PC-9 (cell line): ENCODE data around the gene CBFA2T3. TPM values are rescaled to one million over a fixed set of nuclear protein-coding genes. Genes with fewer than 3 reads are reported as not detected.

Experiments used
- BruUV-seq: library from RNA; stranded (reverse); fragments of 400-500 nt; replicated peaks from 2 replicates; lab custom pipeline; 2021; lab: Mats Ljungman, UMichigan
- CTCF ChIA-PET: fragments of 300-600 bp; sonication (Branson Sonifier 250); formaldehyde crosslinking; loops from one replicate; lab custom pipeline; 2022; ENCODE audit warnings: antibody characterized with exemption; lab: Charles Lee
- POLR2A ChIA-PET: fragments of 300-600 bp; sonication (Branson Sonifier 250); formaldehyde crosslinking; loops from one replicate; lab custom pipeline; 2022; ENCODE audit warnings: antibody characterized with exemption; ENCODE audit not compliant: unreplicated experiment; lab: Charles Lee
- DNase-seq, 2 experiments: peaks; one replicate each; pipeline versions ENCODE4 v3.0.0 to v3.0.0-alpha.2; 2015 to 2022; ENCODE audit warnings: mixed read lengths in 1 of 2
- H2AFZ ChIP-seq: fragments of 200-600 bp; sonication (generic); 2 replicates; pipeline ENCODE4 v1.8.1; 2017; ENCODE audit warnings: antibody characterized with exemption
- H3F3A ChIP-seq: fragments of 200-600 bp; sonication (generic); 2 replicates; pipeline ENCODE4 v1.8.1; 2017; ENCODE audit warnings: antibody characterized with exemption, mild to moderate bottlenecking, low read depth; ENCODE audit not compliant: insufficient read depth
- H3K27ac ChIP-seq: fragments of 200-600 bp; sonication (generic); 2 replicates; pipeline ENCODE4 v1.6.1; 2016; ENCODE audit warnings: mixed run types
- H3K27me3 ChIP-seq: fragments of 200-600 bp; sonication (generic); 2 replicates; pipeline ENCODE4 v1.6.1; 2016; ENCODE audit warnings: low read depth, mixed run types; ENCODE audit not compliant: insufficient read depth
- H3K36me3 ChIP-seq: fragments of 200-600 bp; sonication (generic); 2 replicates; pipeline ENCODE4 v1.6.1; 2016; ENCODE audit warnings: low read depth, mixed run types
- H3K4me1 ChIP-seq: fragments of 200-600 bp; sonication (generic); replicated peaks from 2 replicates; pipeline ENCODE4 v1.6.1; 2016; ENCODE audit warnings: mixed run types; ENCODE audit not compliant: insufficient read depth
- H3K4me2 ChIP-seq: fragments of 200-600 bp; sonication (generic); 2 replicates; pipeline ENCODE4 v1.6.1; 2017; ENCODE audit warnings: mixed run types
- H3K4me3 ChIP-seq: fragments of 200-600 bp; sonication (generic); 2 replicates; pipeline ENCODE4 v1.6.1; 2016; ENCODE audit warnings: mixed run types
- H3K79me2 ChIP-seq: fragments of 200-600 bp; sonication (generic); 2 replicates; pipeline ENCODE4 v1.6.1; 2017; ENCODE audit warnings: low read depth, mixed run types
- H3K9me2 ChIP-seq: fragments of 200-600 bp; sonication (generic); 2 replicates; pipeline ENCODE4 v1.8.1; 2017; ENCODE audit warnings: mild to moderate bottlenecking; ENCODE audit not compliant: insufficient read depth
- H3K9me3 ChIP-seq: fragments of 200-600 bp; sonication (generic); 2 replicates; pipeline ENCODE4 v1.8.1; 2016; ENCODE audit warnings: low read depth; ENCODE audit not compliant: insufficient read depth
- H4K20me1 ChIP-seq: fragments of 200-600 bp; sonication (generic); 2 replicates; pipeline ENCODE4 v1.8.1; 2017; ENCODE audit not compliant: insufficient read depth
- CTCF ChIP-seq: fragments of 200-600 bp; sonication (generic); conservative IDR thresholded peaks from 2 replicates; pipeline ENCODE4 v1.6.1; 2017; ENCODE audit warnings: mixed run types, antibody characterized with exemption, mild to moderate bottlenecking, moderate library complexity
- EZH2 ChIP-seq: fragments of 200-600 bp; sonication (generic); IDR thresholded peaks from 2 replicates; pipeline ENCODE4 v1.8.0; 2017; ENCODE audit warnings: antibody characterized with exemption, low read depth
- intact Hi-C: fragments of 100-400 bp; cut with micrococcal nuclease; formaldehyde crosslinking; loops from one replicate; pipeline ENCODE4 v1.10.0; 2022; ENCODE audit not compliant: unreplicated experiment
- total RNA-seq: library from RNA; stranded (reverse); gene quantifications from 2 replicates; pipeline ENCODE4 v1.2.3, GENCODE V29; 2021

CBFA2T3 gene
- total RNA-seq, 1 experiment from 2014 or later, result 1.0 TPM

GRCh38 chr16:88910284-88911135 lies 66.5 kb downstream of the CBFA2T3 start:
- H3K4me2 ChIP-seq, result no peak overlapping the region
- peaks cover 3% of the 10 kb centered on the region; the same call in 1 of the 2 replicates for H3K27me3 ChIP-seq
- ChIA-PET CTCF (no interaction called here), POLR2A (no interaction called here)
- TF ChIP-seq EZH2 (no peak), CTCF (no peak)
- no peak for DNase-seq
- H3F3A ChIP-seq, result no peaks in the 10 kb centered on the region
- H3K4me3 ChIP-seq, result no peak overlapping the region
- H3K9me3 ChIP-seq, result no peaks in the 10 kb centered on the region
- H3K79me2 ChIP-seq, result no peaks in the 10 kb centered on the region
- H3K9me2 ChIP-seq, result no peaks in the 10 kb centered on the region
- intact Hi-C loops, result no loop called here
- no TSS peak for BruUV-seq
- H2AFZ ChIP-seq, result no peak overlapping the region
- H3K36me3 ChIP-seq, result no peaks in the 10 kb centered on the region
- H3K27ac ChIP-seq, result no peak overlapping the region
- 0 out of 2 replicates have a peak, but pooled peaks cover 5% of the 10 kb centered on the region for H3K4me1 ChIP-seq
- H4K20me1 ChIP-seq, result no peaks in the 10 kb centered on the region

DNA sequence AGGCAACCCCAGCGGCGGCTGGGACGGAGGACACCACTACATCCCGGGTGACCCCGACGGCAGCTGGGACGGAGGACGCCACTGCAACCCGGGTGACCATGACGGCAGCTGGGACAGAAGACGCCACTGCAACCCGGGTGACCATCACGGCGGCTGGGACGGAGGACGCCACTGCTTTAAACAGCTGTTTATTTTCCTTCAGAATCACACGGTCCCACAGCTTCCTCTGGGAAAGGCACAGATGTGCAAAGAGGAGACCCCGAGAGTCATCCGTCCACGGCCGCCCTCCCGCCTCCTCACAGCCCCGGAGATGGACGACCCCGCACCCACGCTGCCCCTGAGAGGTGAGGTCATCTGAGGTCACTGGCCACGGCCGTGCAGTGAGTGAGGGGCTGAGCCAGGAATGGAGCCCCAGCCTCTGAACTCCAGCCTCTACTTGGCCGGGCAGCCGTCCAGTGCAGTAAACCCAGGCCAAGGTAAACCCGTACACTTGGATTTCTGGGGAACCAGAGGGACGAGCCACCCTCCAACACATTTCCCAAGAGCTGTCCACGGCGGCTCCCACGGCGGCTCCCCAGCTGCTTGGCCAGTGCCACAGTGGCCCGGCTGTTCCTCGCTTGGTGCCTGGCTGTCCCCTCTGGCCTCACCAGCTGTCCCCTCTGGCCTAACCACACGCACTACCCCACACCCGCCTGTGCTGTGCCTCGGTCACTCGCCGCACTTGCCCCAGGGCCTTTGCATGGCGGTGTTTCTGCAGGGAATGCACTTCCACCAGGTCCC lies 67.4 kb downstream of the CBFA2T3 start:
- 0 out of 2 replicates have a peak, but pooled peaks cover 5% of the 10 kb centered on the region for H3K4me1 ChIP-seq
- ChIA-PET CTCF (no interaction called here), POLR2A (no interaction called here)
- no peaks in the 10 kb centered on the region for H3K9me2 ChIP-seq
- H3K4me2 ChIP-seq, result no peak overlapping the region
- TF ChIP-seq EZH2, result no peak
- no peak for TF ChIP-seq CTCF
- peaks cover 3% of the 10 kb centered on the region; the same call in 1 of the 2 replicates for H3K27me3 ChIP-seq
- H4K20me1 ChIP-seq, result no peaks in the 10 kb centered on the region
- DNase-seq, result no peak
- no peaks in the 10 kb centered on the region for H3K9me3 ChIP-seq
- BruUV-seq, result no TSS peak
- no peak overlapping the region for H3K4me3 ChIP-seq
- intact Hi-C loops, result no loop called here
- H3K36me3 ChIP-seq, result no peaks in the 10 kb centered on the region
- H3K79me2 ChIP-seq, result no peaks in the 10 kb centered on the region
- H3K27ac ChIP-seq, result no peak overlapping the region
- no peak overlapping the region for H2AFZ ChIP-seq
- no peaks in the 10 kb centered on the region for H3F3A ChIP-seq

DNA sequence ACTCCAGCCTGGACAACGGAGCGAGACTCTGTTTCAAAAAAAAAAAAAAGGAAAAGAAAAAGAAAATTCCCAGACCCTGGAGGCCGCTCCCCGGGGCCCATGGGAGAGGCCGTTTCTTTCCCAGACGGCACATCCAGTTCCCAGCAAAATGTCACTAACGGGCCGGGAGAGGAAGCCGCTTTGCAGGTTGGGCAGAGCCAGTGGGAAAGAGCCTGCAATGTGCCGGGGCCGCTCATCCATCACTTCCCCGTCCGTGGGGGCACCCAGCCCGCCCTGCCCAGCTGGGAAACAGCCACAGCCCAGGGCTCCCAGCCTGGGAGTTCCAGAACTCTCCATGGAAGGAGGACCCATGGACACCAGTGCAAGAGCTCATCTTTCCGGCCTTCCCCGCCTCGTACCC lies 68.7 kb downstream of the CBFA2T3 start:
- Histone ChIP-seq H3K79me2 (no peaks in the 10 kb centered on the region), H3K36me3 (no peaks in the 10 kb centered on the region), H3K4me1 (0 out of 2 replicates have a peak, but pooled peaks cover 5% of the 10 kb centered on the region), H3K9me3 (no peaks in the 10 kb centered on the region), H3K4me2 (no peak overlapping the region), H4K20me1 (no peaks in the 10 kb centered on the region), H3F3A (no peaks in the 10 kb centered on the region), H3K9me2 (no peaks in the 10 kb centered on the region), H3K27ac (no peak overlapping the region), H3K27me3 (no peaks in the 10 kb centered on the region; the same call in 1 of the 2 replicates), H2AFZ (no peak overlapping the region), H3K4me3 (no peak overlapping the region)
- BruUV-seq, result no TSS peak
- intact Hi-C loops, result no loop called here
- ChIA-PET CTCF (no interaction called here), POLR2A (no interaction called here)
- TF ChIP-seq CTCF (no peak), EZH2 (no peak)
- DNase-seq, result no peak
